HG03575 (cell line): Measurements from ENCODE around the gene SLC22A15.
"Not testable (repeated sequence)": the region's sequence is repeated elsewhere in the genome, so short reads cannot be mapped to it uniquely, and the experiment has no call there.

Source experiments
- ATAC-seq: cut with Tn5 transposase; IDR thresholded peaks from one replicate; pipeline ENCODE4 v1.9.1; 2021; ENCODE audit not compliant: unreplicated experiment, insufficient number of reproducible peaks, low FRiP score; ENCODE audit errors: extremely low read depth

Gene SLC22A15

DNA sequence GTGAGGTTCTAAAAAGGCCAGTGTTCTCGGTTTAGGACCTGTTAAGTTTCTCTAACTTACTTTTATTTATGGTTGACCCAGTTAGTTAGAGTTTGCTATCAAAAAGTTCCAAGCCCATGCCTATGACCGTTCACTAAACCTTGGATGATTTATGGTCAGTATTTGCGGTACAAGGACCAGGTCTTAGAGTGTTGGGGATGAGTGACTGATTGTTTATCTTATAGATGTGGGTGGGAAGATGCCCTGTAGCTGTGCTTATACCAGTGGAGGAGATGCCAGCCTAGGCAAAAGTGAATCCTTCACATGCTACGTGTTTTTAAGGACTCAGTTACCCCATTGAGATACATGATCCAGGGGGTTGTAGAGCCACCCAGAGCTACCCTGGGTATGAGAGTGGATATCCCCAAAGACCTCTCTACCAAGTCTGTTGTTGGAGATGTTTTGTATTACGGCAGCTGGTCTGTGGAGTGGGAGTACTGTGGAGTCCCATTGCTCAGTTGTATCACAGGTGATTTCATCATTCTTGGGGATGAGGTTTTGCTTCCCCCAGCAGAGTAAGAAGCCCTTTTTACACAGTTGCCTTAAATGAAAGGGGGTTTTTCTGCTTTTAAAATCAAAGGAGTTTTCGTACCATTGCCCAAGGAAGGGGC, 2.1 kb downstream of the SLC22A15 start:
- ATAC-seq, result no peak

DNA sequence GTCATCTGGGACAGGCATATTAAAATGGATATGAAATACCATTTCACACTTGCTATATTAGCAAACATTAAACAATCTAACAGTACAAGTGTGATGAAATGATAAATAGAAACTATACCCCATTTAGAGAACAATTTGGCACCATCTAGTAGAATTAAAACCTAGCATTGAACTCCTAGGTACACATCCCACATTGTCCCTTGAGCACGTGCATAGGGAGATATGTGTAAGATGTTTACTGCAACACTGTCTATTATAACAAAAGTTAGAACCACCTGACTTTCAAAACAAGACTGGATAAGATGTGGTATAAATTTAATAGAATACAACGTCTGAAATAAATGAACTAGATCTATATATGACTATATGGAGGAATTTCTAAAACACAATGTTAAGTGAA, 3.8 kb downstream of the SLC22A15 start:
- ATAC-seq, result no peak

DNA sequence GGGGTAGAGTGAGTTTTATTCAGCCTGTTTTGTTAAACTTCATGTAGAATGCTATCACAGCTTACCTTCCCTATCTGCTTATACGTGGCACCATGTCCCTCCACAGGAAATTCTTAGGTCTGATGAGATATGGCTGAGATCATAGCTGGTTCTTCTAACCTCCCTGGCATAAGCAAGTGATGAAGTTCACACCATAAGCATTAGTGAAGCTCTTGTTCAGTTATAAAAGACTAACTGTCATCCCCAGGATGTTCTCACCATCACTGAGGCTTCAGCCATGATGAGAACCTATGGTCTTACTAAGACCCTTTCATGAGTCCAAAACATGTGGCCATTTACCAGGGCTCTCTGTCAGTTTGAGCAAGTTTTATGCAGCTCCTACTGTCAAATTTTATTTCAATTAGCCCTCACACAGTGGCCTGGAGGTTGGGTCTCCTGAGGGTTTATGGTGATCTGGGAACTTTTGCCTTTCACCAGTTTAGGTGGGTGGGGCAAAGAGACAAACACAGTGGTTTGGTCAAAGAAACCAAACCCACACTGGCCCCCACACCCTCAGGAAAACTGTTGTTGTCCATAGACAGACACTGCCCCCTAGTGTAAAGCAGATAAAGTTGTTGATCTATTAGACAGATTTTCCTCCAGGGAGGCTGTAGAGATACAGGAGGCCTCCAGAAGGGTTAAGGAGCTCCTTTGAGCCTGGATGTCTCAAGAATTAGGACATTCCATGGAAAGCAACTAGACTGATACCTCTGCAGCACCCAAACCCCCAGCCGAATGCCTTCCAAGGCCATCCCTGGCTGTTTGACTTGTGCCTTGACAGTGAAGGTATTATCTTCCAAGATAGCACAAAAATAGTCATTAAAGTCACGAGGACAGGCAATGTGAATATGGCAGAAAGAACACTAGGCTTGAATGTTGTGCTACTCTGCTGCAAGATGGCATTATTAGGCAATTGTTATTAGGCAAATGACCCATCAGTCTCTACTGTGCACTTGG, 5.0 kb downstream of the SLC22A15 start:
- no peak for ATAC-seq

DNA sequence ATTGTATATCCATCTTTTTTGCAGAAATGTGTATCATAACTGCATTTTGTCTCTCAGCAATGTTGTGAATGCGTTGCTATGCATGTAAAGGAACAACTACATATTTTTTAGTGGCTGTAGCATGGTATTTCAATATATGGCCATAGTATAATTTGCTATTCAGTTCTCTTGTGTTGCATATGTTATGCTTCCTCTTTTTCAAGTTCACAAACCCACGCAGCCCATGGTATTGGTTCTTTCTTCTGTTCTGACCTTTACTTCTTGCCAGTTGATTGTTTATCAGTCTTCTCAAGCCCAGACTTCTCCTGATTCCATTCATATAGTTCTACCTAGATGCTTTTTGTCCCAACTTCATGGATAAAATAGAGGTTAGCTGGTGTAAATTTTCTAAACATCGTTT, 6.1 kb downstream of the SLC22A15 start:
- no peak for ATAC-seq

DNA sequence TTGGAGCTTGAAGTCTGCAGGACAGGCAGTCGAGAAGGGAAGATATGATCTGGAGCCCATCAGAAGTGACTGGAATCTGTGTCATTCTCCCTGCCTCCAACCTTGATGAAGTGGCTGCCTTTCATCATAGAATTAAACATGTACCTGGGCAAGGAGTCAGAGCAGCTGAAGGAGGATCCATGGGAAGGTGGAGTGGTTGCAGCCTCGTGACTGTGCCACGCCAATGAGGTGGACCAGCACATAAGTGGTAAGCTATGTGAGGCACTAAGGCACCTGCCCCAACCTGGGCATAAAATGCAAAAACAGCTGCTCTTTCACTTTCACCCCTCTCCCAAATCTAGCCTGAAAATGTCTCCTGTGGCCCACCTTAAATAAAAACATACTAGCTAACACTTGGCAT, 7.3 kb downstream of the SLC22A15 start:
- ATAC-seq, result no peak

DNA sequence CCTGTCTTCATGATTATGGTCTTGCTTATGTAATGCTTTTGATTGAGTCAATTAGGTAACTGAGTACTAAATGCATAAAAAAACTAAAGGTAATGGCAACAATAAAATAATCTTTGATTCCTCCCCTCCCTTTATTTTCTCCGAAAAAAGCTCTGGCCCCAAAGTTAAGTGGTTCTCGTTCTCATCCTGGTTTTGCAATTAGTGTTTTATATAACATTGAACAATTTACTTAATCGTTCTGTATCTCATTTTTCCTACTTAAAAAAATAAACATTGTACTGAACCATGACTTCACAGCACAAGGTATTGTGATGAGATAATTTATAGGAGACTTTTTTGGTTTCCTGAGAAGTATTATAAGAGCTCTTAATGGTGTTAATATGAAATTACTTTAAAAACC, 11.3 kb downstream of the SLC22A15 start:
- ATAC-seq, result no peak

DNA sequence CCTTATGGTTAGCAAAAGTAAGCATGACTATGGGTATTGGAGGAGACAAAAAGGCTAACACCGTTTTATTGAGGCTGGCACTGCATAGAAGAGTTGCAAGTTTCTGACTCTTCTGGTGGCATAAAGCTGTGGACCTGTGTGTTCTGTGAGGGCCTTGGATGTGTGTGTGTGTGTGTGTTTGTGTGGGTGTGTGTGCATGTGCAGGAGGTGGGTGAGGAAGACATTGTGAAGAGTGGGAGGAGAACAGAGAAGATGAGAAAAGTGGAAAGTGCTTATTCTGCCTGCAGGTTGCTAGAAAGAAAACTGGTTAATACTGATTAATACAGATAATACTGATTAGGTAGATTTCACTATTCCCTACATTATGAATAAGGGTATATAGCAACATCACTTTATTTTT, 12.6 kb downstream of the SLC22A15 start:
- no peak for ATAC-seq

DNA sequence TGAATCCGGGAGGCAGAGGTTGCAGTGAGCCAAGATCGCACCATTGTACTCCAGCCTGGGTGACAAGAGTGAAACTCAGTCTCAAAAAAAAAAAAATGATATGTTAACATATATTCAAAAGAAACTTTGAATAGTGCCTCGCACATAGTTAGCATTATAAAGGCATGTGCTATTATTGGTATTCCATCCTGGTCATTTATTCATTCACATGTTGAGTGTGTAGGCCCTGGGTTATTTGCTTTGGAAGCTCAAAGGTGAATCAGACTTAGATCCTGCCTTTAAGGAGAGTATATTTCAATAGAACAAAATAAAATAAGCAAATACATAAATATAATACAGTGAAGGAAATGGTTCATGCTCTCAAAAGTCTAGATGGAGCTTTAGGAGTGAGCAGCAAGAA, 13.4 kb downstream of the SLC22A15 start:
- no peak for ATAC-seq

DNA sequence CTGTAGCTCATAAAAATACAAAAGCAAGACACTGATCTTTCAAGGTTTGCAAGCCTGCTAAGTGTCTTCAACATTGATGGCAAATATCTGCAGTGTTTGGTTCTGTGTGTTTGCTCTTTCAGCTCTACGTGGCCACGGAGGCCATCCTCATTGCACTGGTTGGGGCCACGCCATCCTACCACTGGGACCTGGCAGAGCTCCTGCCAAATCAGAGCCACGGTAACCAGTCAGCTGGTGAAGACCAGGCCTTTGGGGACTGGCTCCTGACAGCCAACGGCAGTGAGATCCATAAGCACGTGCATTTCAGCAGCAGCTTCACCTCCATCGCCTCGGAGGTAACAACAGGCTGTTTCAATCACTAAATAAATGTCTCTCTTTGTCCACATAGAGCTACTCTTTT, 15.6 kb downstream of the SLC22A15 start:
- ATAC-seq, result no peak

DNA sequence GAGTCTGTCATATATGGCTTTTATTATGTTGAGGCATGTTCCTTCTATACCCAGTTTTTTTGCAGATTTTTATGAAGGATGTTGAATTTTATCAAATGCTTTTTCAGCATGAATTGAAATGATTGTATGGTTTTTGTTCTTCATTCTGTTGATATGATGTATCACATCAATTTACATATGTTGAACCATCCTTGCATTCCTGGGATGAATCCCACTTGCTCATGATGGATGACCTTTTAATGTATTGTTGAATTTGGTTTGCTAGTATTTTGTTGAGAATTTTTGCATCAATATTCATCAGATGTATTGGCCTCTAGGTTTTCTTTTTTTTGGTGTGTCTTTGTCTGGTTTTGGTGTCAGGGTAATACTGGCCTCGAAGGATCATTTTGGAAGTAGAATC, 21.6 kb downstream of the SLC22A15 start:
- not testable (repeated sequence) for ATAC-seq

DNA sequence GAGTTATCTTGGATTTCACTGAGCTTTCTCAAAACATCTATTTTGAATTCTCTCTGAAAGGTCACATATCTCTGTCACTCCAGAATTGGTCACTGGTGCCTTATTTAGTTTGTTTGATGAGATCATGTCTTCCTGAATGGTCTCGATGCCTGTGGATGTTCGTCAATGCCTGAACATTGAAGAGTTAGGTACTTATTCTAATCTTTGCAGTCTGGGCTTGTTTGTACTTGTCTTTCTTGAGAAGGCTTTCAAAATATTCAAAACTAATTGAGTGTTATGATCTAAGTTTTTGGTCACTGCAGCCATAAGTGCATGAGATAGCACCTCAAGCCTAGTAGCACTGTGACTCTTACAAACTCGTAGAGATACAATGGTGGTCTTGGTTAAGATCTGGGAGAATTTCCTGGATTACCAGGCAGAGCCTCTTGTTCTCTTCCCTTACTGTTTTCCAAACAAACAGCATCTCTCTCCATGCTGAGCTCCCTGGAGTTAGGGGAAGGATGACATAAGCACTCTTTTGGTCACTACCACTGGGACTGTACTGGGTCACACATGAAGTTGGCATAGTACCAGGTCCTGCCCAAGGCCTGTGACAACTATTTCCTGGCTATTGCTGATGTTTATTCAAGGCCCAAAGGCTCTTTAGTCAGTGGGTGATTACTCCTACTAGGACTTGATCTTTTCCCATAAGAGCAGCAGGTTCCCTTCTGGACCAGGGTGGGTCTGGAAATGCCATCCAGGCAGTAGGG, 25.6 kb downstream of the SLC22A15 start:
- no peak for ATAC-seq

DNA sequence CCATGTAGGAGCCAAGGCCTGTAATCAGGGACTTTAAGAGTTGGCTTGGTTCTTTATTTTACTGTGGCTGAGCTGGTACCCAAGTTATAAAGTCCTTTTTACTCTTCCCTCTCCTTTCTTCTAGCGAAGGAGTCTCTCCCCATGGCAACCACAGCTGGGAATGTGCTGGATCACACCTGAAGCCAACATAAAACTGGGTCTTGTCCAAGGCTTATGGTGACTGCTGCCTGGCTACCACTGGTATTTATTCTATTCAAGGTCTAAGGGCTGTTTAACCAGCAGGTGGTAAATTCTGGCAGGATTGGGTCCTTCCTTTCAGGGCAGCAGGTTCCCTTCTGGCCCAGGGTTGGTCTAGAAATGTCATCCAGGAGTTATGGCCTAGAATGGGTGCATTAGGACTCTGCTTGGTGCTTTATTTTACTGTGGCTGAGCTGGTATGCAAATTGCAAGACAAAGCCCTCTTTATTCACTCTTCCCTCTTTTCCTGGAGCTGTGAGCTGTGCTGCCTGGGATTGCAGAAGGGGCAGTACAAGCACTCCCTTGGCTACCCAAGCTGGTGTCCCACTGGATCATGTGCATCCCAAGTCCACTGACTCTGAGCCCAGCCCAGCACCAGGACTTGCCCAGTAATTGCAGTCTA, 26.6 kb downstream of the SLC22A15 start:
- ATAC-seq, result no peak

DNA sequence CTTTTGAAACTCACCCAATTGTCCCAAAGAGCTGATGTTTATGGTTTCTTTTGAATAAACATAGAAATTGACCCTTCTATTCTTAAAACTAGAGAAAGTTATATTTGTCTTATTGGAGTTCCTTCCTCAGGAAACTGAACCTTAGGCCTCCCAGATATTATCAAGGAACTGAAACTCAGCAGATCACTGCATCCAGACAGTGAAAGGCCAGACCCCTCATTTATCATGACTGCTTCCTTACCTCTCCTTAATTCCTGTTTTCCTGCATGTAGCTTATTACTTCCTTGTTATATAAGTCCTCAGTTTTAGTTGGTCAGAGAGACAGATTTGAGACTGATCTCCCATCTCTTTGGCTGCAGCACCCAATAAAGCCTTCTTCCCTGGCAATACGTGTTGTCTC, 27.5 kb downstream of the SLC22A15 start:
- no peak for ATAC-seq

DNA sequence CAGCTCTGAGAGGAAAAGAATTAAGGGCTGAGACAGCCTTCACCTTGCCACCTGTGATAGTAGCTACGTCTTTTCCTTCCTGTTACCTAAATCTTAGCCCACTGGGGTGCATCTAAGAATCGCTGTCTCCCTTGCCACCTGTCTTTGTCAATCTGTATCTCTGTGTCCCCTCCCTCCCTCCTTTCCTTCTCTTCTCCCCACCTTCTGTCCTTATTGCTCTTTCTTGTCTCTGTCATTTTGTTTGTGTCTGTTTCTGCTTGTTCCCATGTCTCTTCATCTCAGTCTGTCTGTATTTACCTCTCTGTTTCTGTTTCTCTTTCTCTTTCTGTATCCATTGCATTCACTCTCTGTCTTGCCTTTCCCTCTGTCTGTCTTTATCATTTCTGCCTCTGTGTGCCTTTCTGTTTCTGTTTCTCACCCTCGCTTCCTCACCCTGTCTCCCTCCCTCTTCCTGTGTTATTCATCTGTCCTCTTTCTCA, 30.2 kb downstream of the SLC22A15 start:
- ATAC-seq, result peak; percentile 83

DNA sequence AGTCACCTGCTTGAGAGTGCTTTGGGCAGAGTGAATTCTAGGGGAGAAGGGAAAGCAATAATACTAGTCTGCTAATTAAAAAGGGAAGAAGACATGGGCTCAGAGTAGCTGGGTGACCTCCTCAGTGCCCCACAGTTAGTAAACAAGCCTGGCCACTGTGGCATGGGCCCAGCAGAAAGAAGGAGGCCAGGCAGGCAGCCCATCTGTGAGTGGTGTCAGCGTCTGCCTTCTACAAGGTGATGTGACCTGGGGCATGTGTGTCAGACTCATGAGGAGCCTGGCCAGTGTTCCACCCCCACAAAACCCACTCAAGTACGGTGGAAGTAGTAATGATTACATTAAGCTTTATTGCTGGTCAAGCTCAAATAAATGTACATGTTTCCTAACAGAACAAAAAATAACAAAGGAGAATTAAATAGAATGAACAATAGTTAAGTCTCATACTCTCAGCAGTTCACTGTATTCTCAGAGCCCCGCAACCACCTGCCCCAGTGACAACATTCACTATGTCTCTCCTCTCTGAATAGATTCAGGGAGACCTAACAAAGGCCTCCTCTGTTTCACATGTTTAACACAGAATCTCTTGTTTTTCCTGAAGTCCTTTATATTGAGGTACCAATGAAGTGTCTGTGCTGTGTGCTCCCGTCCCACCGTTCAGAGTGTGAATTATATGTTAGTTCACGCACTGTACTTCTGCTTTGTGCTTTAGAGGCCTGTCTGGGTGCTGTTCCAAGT, 32.5 kb downstream of the SLC22A15 start:
- no peak for ATAC-seq

DNA sequence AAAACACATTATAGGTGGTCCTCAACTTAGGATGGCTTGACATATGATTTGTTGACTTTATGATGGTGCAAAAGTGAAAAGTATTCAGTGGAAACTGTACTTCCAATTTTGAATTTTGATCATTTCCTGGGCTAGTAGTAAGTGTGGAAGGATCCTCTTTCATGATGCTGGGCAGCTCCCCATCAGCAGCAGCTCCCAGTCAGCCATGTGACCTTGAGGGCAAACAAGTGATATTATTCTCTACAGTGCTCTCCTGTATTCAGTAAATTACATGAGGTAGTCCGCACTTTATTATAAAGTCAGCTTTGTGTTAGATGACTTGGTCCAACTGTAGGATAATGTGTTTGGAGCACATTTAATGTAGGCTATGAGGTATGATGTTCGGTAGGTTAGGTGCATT, 36.4 kb downstream of the SLC22A15 start:
- no peak for ATAC-seq

DNA sequence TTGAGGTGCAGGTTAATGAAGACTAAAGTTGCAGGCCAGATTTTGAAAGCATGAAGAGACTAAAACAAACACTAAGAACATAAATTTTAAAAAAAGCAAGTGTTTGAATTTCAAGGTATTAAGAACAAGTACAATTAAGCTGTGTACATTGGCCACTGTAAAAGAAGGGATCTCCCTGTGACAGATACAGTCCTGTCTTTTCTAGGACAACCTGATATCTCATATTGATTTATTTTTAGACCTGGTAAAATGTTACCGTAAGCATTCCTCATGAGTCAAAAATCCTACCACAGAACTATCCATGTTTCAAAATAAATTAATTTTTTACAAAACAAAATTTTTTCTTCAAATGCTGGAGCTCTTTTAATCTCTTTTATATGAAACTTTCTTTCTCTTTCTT, 39.4 kb downstream of the SLC22A15 start:
- no peak for ATAC-seq

DNA sequence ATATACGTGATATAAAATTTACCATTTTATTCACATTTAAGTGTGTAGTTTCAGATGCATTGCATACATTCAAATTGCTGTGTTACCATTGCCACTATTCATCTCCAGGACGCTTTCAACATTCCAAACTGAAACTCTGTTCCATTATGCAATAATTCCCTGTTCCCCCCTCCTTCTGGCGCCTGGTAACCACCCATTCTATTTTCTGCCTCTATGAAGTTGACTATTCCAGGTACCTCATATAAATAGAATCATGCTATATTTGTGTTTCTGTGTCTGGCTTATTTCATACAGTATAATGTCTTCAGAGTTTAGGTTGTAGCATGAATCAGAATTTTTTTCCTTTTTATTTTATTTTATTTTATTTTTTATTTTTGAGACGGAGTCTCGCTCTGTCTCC, 41.7 kb downstream of the SLC22A15 start:
- ATAC-seq, result no peak
